HG03521 (cell line): ENCODE data around the gene WWOX.

Experiments used
- ATAC-seq: cut with Tn5 transposase; IDR thresholded peaks from one replicate; pipeline ENCODE4 v1.9.1; 2021; ENCODE audit warnings: mild to moderate bottlenecking, moderate library complexity; ENCODE audit not compliant: unreplicated experiment

Gene WWOX

GRCh38 chr16:78430281-78430680 lies 330.8 kb downstream of the WWOX start:
- no peak for ATAC-seq

GRCh38 chr16:78431004-78431670 lies 331.7 kb downstream of the WWOX start:
- no peak for ATAC-seq

- ATAC-seq: no peak
These were observed 332.2 kb downstream of the WWOX start for GRCh38 chr16:78431701-78432100.

GRCh38 chr16:78432451-78432850 lies 333.0 kb downstream of the WWOX start:
- ATAC-seq: no peak

GRCh38 chr16:78433116-78433515 lies 333.7 kb downstream of the WWOX start:
- no peak for ATAC-seq

- ATAC-seq: no peak
These were observed 334.9 kb downstream of the WWOX start for GRCh38 chr16:78434401-78434800.

GRCh38 chr16:78435260-78435659 lies 335.8 kb downstream of the WWOX start:
- no peak for ATAC-seq

- no peak for ATAC-seq
These were observed 336.6 kb downstream of the WWOX start for GRCh38 chr16:78436023-78436422.

GRCh38 chr16:78436846-78437245 lies 337.4 kb downstream of the WWOX start:
- ATAC-seq: no peak

GRCh38 chr16:78437352-78437968 lies 338.0 kb downstream of the WWOX start:
- no peak for ATAC-seq

GRCh38 chr16:78438219-78438618 lies 338.8 kb downstream of the WWOX start:
- ATAC-seq: no peak

- ATAC-seq: no peak
These were observed 339.2 kb downstream of the WWOX start for GRCh38 chr16:78438632-78439031.

- ATAC-seq: no peak
These were observed 340.2 kb downstream of the WWOX start for GRCh38 chr16:78439646-78440045.

- no peak for ATAC-seq
These were observed 341.8 kb downstream of the WWOX start for GRCh38 chr16:78441298-78441697.

GRCh38 chr16:78443542-78444364 lies 344.3 kb downstream of the WWOX start:
- ATAC-seq: no peak

GRCh38 chr16:78445818-78446217 lies 346.4 kb downstream of the WWOX start:
- ATAC-seq: no peak

GRCh38 chr16:78446486-78446885 lies 347.0 kb downstream of the WWOX start:
- ATAC-seq: no peak

GRCh38 chr16:78446992-78447563 lies 347.6 kb downstream of the WWOX start:
- no peak for ATAC-seq

GRCh38 chr16:78448658-78449271 lies 349.3 kb downstream of the WWOX start:
- no peak for ATAC-seq

GRCh38 chr16:78450255-78450654 lies 350.8 kb downstream of the WWOX start:
- no peak for ATAC-seq

GRCh38 chr16:78452025-78452555 lies 352.6 kb downstream of the WWOX start:
- no peak for ATAC-seq
